Choroid plexus epithelial cell (primary cell): ENCODE results near the gene CFAP99.

ENCODE experiments used
- DNase-seq: peaks from one replicate; pipeline ENCODE4 v3.0.0-alpha.2; 2010; ENCODE audit warnings: low read depth
- H3K4me3 ChIP-seq: 2 replicates; pipeline ENCODE4 v1.5.1; 2011; ENCODE audit warnings: low read depth, mild to moderate bottlenecking, control low read depth, low read length, moderate library complexity
- CTCF ChIP-seq: conservative IDR thresholded peaks from 2 replicates; pipeline ENCODE4 v1.5.1; 2011; ENCODE audit warnings: low read depth, mild to moderate bottlenecking, control low read depth, inconsistent platforms, low read length, moderate library complexity

The CFAP99 gene

GRCh38 chr4:2386717-2387116 is 32.0 kb upstream of the CFAP99 start:
- no peak for DNase-seq
- TF ChIP-seq CTCF = no peak
- no peak overlapping the region for H3K4me3 ChIP-seq

GRCh38 chr4:2387218-2387617 is 31.5 kb upstream of the CFAP99 start:
- no peak overlapping the region for H3K4me3 ChIP-seq

GRCh38 chr4:2387829-2388228 is 30.9 kb upstream of the CFAP99 start:
- no peak for TF ChIP-seq CTCF
- H3K4me3 ChIP-seq = no peak overlapping the region

More at GRCh38 chr4:2387218-2387617, 31.5 kb upstream of the CFAP99 start:
- DNase-seq = no peak
- no peak for TF ChIP-seq CTCF

DNA sequence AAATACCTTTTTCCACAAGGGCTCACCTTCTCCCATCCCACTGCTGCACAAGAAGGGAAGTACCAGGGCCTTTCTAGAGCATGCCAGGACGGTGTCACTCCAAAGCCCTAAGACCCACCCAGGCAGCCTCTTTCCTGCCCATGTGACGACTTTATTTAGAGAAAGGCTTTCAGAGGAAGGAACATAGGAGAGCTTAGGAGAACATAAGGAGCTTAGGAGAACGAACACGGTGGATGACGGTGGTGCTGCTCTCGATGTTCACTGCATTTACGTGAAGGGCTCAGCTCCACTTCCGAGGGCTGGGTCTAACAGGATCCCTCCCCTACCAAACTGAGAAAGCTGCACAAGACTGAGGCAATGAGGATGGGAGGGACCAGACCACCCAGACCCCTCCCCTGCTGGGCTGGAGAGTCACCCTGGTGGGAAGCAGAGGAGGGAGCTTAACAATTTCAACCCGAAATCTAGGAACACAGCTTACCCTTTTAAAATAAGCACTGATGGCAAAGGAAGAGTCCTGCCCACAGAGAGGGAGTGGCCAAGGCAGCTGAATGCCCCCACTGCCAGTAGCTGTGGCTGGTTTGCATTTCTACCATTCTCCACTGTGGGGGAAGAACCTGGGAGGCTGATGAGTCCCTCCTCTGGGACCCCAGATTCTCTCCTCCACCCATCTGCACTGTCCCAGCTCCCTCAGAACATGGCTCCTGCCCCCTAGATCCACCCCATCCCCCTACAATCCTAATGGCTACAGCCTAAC is 30.1 kb upstream of the CFAP99 start:
- no peak overlapping the region for H3K4me3 ChIP-seq
- TF ChIP-seq CTCF = no peak
- peak; percentile 25 for DNase-seq

More at GRCh38 chr4:2387829-2388228, 30.9 kb upstream of the CFAP99 start:
- no peak for DNase-seq

DNA sequence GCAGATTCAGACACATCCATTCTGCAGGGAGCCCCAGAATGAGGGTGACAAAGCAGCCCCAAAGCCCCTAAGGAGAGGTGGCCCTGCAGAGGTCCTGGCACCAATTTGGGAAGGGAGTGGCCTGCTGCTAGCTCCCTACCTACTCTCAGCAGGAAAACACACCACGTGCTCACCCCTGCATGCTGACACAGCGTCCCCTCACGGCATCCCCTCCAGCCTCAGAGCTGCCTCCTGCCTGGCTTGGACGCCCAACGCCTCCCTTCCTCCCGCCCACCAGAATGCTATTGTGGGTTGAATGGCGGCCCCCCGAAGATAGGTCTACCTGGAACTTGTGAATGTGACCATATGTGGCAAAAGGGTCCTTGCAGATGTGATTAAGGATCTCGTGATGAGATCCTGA is 29.1 kb upstream of the CFAP99 start:
- TF ChIP-seq CTCF = no peak
- DNase-seq = no peak
- no peak overlapping the region for H3K4me3 ChIP-seq

DNA sequence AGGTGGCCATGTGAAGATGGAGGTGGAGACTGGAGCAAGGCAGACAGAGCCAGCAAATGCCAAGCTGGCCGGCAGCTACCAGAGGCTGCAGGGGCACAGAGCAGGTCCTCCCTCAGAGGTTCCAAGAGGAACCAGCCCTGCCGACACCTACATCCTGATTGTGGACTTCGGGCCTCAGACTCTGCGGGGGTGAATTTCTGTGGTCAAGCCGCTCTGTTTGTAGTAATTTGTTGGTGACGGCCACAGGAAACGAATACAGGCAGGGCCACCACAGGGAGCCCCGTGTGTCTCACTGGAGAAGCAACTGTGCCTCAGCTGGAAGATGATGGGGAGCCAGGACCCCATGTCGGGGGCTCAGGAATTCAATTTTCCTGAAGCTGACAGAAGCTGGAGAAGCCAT is 28.6 kb upstream of the CFAP99 start:
- no peak for TF ChIP-seq CTCF
- peak; percentile 69 for DNase-seq
- H3K4me3 ChIP-seq = no peak overlapping the region

GRCh38 chr4:2390784-2391421 is 27.9 kb upstream of the CFAP99 start:
- DNase-seq = no peak
- peak; percentile 16 for TF ChIP-seq CTCF
- no peak overlapping the region for H3K4me3 ChIP-seq
